ENCODE measurements around the gene FCN2. TPM values are rescaled to one million over a fixed set of nuclear protein-coding genes. Genes with fewer than 3 reads are reported as not detected.

The FCN2 gene
- polyA plus RNA-seq, 3 donors: 0.50 to 0.77 (median 0.68) TPM

GRCh38 chr9:134887686-134888602 is 7.3 kb downstream of the FCN2 start:
- DNase-seq: no peak

GRCh38 chr9:134888603-134889190 is 8.1 kb downstream of the FCN2 start:
- DNase-seq: no peak

GRCh38 chr9:134889386-134890154 is 9.0 kb downstream of the FCN2 start:
- no peak for DNase-seq

GRCh38 chr9:134890155-134890495 is 9.5 kb downstream of the FCN2 start:
- DNase-seq: no peak

GRCh38 chr9:134891053-134891452 is 10.4 kb downstream of the FCN2 start:
- DNase-seq: no peak

- no peak for DNase-seq
Measured at GRCh38 chr9:134891713-134892112, 11.1 kb downstream of the FCN2 start.

GRCh38 chr9:134892221-134892620 is 11.6 kb downstream of the FCN2 start:
- no peak for DNase-seq

- DNase-seq: no peak
Measured at GRCh38 chr9:134892820-134893420, 12.3 kb downstream of the FCN2 start.

GRCh38 chr9:134894136-134894860 is 13.7 kb downstream of the FCN2 start:
- DNase-seq: no peak

- no peak for DNase-seq
Measured at GRCh38 chr9:134895097-134895496, 14.5 kb downstream of the FCN2 start.

GRCh38 chr9:134895567-134895907 is 14.9 kb downstream of the FCN2 start:
- DNase-seq: no peak

- no peak for DNase-seq
Measured at GRCh38 chr9:134895908-134896833, 15.6 kb downstream of the FCN2 start.

GRCh38 chr9:134896834-134897583 is 16.4 kb downstream of the FCN2 start:
- no peak for DNase-seq

- no peak for DNase-seq
Measured at GRCh38 chr9:134897584-134898170, 17.1 kb downstream of the FCN2 start.

GRCh38 chr9:134898319-134898718 is 17.7 kb downstream of the FCN2 start:
- no peak for DNase-seq

- no peak for DNase-seq
Measured at GRCh38 chr9:134899168-134899567, 18.6 kb downstream of the FCN2 start.

GRCh38 chr9:134899818-134900217 is 19.2 kb downstream of the FCN2 start:
- no peak for DNase-seq

GRCh38 chr9:134902936-134903335 is 22.3 kb downstream of the FCN2 start:
- DNase-seq: no peak

GRCh38 chr9:134908524-134909309 is 28.1 kb downstream of the FCN2 start:
- no peak for DNase-seq

Data from renal pelvis (tissue), 4 donors.